CD4-positive, alpha-beta T cell treated with Interleukin-21 for 1 hour (primary cell): ENCODE results near the gene AP2M1.

Experiments
- DNase-seq: peaks from one replicate; pipeline ENCODE4 v3.0.0-alpha.2; 2020

Gene AP2M1

GRCh38 chr3:184230081-184230602, 55.5 kb downstream of the AP2M1 start:
- DNase-seq = no peak

- DNase-seq = no peak
These were observed 56.2 kb downstream of the AP2M1 start for GRCh38 chr3:184230603-184231528.

GRCh38 chr3:184231671-184232070, 57.0 kb downstream of the AP2M1 start:
- DNase-seq = no peak

- no peak for DNase-seq
These were observed 58.6 kb downstream of the AP2M1 start for GRCh38 chr3:184233127-184233843.
